ENCODE results near the gene EDEM1. TPM values are rescaled to one million over a fixed set of nuclear protein-coding genes. Genes with fewer than 3 reads are reported as not detected.
A peak's percentile ranks its signal among the peaks of the same experiment; 100 is the strongest.

The EDEM1 gene
- total RNA-seq, 1 donor from 2014 or later, result 7.4 TPM

DNA sequence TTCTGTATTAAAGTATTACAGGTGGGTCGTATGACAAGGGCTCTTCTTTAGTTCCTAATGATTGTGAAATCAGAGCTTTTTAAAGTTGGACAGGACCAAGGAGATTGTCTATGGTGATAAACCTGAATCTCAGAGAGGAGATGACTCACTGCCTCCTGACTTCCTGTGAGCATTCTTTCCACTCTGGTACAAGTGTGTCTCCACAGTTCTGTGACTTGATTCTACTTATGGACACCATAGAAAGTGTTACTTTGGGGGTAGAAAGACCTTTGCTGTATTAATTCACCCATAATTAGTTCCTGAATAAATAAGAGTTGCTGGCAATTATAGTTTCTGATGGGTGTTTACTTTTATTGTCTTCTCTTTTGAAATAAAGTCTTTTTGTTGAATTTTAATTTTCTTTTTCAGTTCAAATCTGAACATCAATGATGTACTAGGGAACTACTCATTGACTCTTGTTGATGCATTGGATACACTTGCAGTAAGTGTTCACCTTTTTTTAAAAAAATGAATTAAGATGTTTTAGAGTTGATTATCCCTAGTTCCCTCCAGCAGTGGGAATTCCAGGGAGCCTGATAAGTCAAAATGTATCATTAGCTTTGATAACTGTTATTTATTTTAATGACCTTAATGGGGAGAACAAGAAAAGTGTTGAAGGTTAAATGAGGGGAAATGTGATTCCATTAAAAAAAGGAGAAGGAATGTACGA lies 7.4 kb downstream of the EDEM1 start:
- ATAC-seq (ENCODE audit: poor library complexity) (no peak), DNase-seq (no peak)
- intact Hi-C loops (cut with DNase I), result no loop called here

- DNase-seq, result no peak
- ATAC-seq (ENCODE audit: poor library complexity), result peak; percentile 48
Observed at GRCh38 chr3:5195605-5196004, 8.1 kb downstream of the EDEM1 start.

GRCh38 chr3:5197022-5197421 lies 9.5 kb downstream of the EDEM1 start:
- DNase-seq (no peak), ATAC-seq (ENCODE audit: poor library complexity) (no peak)
- intact Hi-C loops (cut with DNase I), result no loop called here

More at GRCh38 chr3:5195605-5196004, 8.1 kb downstream of the EDEM1 start:
- intact Hi-C loops (cut with DNase I), result no loop called here

GRCh38 chr3:5197470-5198312 lies 10.2 kb downstream of the EDEM1 start:
- DNase-seq (no peak), ATAC-seq (ENCODE audit: poor library complexity) (peak; percentile 55)
- intact Hi-C loops (cut with DNase I), result no loop called here

DNA sequence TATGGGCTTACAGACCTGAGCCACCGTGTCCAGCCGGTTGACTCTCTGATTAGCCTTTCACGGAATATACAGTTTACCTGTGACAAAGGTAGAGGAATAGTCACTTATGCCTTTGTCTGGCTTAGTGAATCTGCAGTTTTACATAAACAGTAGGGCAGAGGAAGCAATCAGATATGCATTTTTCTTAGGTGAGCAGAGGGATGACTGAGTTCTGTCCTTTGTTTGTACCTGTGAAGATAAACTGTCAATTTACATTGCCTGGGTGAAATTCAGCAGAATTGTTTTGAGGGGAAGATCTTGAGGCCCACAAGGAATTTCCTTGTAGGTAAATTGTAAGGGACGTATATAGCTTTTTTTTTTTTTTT lies 10.8 kb downstream of the EDEM1 start:
- ATAC-seq (ENCODE audit: poor library complexity), result no peak
- intact Hi-C loops (cut with DNase I), result no loop called here
- DNase-seq, result no peak

DNA sequence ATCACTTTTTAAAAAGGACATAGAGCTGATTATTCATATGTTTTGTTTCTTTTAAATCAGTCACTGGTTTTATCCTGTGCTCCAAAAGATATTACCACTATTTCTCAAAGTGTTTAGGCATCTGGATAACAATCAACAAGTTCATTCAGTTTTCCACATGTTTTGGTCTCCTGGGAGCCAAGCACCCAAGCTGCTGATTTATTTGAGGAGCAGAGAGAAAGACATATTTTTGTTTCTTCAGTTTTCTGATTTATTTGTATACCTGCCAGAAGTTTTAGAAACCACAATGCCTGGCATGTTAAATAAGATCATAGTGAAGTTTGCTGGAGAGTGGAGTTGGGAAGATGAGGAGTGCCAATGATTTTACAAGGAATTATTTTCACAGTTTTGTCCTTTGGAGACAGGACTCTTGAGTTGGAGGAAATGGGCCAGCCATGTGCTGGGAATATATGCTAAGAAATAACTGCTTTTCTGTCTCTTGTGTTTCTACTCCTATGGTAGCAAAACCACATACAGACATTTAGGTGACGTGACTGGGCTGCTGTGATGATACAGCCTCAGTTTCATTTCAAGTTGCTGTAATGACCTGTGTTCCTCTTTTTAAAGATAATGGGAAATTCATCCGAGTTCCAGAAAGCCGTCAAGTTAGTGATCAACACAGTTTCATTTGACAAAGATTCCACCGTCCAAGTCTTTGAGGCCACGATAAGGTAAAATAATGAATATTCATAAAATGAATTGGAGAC lies 11.7 kb downstream of the EDEM1 start:
- intact Hi-C loops (cut with DNase I), result no loop called here

GRCh38 chr3:5201536-5201935 lies 14.0 kb downstream of the EDEM1 start:
- intact Hi-C loops (cut with DNase I), result no loop called here
- DNase-seq (no peak), ATAC-seq (ENCODE audit: poor library complexity) (no peak)

More for the DNA sequence above, 11.7 kb downstream of the EDEM1 start:
- DNase-seq (no peak), ATAC-seq (ENCODE audit: poor library complexity) (no peak)

DNA sequence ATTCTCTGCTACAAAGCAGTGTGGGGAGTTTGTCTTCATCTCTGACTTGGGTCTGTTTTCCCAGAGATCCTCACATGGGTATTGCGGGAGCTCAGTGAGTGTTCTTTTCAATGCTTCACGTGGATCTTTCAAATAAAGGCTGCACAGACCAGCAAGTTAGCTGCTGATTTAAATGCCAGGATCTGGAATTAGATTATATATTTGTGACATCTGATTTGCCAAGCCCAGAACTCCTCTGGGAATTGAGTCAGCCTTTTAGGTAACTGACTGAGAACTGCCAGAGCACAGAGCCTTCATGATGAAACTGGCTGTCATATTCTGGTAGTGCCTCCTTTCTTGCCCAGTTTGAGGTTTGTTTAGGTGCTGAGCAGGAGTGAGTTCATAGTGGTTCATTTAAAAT lies 14.7 kb downstream of the EDEM1 start:
- intact Hi-C loops (cut with DNase I), result no loop called here
- no peak for DNase-seq
- no peak for ATAC-seq (ENCODE audit: poor library complexity)

- no peak for ATAC-seq (ENCODE audit: poor library complexity)
- intact Hi-C loops (cut with DNase I), result no loop called here
- DNase-seq, result no peak
Observed at GRCh38 chr3:5205165-5205941, 17.8 kb downstream of the EDEM1 start.

DNA sequence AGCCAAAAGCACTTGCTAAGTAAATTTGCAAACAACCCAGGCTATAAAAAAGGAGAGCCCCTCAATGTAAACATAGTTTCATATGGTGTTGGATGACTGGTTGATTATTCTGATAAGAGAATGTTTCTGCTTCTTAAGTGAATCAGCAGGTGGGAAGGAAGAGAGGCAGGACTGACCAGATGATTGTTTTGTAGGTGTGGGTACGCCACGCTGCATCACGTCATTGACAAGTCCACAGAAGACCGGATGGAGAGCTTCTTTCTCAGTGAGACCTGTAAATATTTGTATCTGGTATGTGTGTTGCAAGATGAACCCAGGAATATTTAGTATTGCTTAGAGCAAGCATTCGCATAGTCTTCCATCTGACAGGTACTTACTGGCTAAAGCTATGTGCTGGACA lies 23.4 kb downstream of the EDEM1 start:
- ATAC-seq (ENCODE audit: poor library complexity), result no peak
- DNase-seq, result no peak
- intact Hi-C loops (cut with DNase I), result no loop called here

GRCh38 chr3:5212628-5213573 lies 25.4 kb downstream of the EDEM1 start:
- ATAC-seq (ENCODE audit: poor library complexity) (no peak), DNase-seq (no peak)
- intact Hi-C loops (cut with DNase I), result no loop called here

DNA sequence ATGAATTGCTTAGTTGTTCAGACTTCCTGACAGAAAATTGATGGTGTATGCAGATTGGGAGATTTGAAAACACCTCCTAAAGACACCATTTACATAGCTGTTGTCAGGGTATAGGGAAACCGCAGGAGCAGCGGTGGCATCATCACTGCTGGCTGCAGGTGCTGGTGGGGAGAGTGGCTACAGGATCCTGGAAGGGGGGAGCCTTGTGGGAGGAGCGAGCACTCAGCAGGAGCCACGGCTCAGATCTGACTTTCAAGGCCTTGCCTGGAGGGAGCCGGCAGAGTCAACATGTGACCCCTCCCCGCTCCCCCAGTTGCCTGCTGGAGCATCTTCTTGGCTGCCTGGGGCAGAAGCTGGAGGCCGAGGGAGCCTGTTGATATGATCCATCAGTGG lies 26.1 kb downstream of the EDEM1 start:
- ATAC-seq (ENCODE audit: poor library complexity) (no peak), DNase-seq (no peak)
- intact Hi-C loops (cut with DNase I), result no loop called here

DNA sequence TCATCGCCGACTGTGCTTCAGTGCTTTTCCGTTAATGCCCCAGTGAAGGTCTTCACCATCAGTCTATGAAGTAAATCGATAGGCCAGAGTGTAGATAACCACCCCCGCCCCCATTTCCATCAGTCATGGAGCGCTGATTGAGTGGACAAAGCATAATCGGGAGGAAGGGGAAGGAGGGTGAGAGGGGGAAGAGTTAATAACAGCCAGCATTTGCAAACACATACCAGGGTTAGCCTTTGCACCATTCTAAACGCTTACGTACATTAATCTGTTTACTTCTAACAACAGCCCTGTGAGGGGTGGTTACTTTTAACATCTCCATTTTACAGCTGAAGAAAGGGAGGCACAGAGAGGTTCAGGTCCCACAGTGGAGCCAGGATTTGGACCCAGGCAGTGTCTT lies 26.8 kb downstream of the EDEM1 start:
- ATAC-seq (ENCODE audit: poor library complexity) (no peak), DNase-seq (no peak)
- intact Hi-C loops (cut with DNase I), result no loop called here

- peak; percentile 18 for ATAC-seq (ENCODE audit: poor library complexity)
- no peak for DNase-seq
- intact Hi-C loops (cut with DNase I), result no loop called here
Observed at GRCh38 chr3:5217824-5218595, 30.5 kb downstream of the EDEM1 start.

DNA sequence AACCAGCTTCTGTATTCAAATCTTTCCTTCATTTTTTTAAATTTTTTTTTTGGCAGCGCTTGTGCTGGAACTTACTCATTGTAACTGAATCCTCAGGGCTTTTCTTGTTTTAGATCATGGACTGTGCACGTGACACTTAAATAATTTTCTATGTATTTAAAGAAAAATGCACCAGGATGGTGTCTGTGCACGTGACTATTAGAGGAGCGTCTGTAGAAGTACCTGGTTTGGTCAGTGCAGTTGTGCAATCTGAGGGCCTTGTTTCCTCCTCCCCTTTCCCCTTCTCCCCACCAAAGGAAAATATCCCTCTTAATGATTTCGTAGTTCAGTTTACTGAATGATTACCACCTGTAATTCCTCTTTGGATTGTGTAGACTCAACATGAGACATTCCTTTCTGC lies 31.3 kb downstream of the EDEM1 start:
- intact Hi-C loops (cut with DNase I), result no loop called here
- no peak for ATAC-seq (ENCODE audit: poor library complexity)

GRCh38 chr3:5219216-5219615 lies 31.7 kb downstream of the EDEM1 start:
- ATAC-seq (ENCODE audit: poor library complexity), result no peak
- intact Hi-C loops (cut with DNase I), result no loop called here
- no peak for DNase-seq

More for the DNA sequence above, 31.3 kb downstream of the EDEM1 start:
- no peak for DNase-seq

GRCh38 chr3:5220193-5220592 lies 32.7 kb downstream of the EDEM1 start:
- no peak for DNase-seq
- intact Hi-C loops (cut with DNase I), result no loop called here
- ATAC-seq (ENCODE audit: poor library complexity), result no peak
